HG03064 (cell line): ENCODE measurements around the gene METTL26.
"Not testable (repeated sequence)": the region's sequence is repeated elsewhere in the genome, so short reads cannot be mapped to it uniquely, and the experiment has no call there.

ENCODE experiments used
- ATAC-seq: cut with Tn5 transposase; IDR thresholded peaks from one replicate; pipeline ENCODE4 v1.9.1; 2021; ENCODE audit warnings: low read depth; ENCODE audit not compliant: unreplicated experiment

The METTL26 gene

DNA sequence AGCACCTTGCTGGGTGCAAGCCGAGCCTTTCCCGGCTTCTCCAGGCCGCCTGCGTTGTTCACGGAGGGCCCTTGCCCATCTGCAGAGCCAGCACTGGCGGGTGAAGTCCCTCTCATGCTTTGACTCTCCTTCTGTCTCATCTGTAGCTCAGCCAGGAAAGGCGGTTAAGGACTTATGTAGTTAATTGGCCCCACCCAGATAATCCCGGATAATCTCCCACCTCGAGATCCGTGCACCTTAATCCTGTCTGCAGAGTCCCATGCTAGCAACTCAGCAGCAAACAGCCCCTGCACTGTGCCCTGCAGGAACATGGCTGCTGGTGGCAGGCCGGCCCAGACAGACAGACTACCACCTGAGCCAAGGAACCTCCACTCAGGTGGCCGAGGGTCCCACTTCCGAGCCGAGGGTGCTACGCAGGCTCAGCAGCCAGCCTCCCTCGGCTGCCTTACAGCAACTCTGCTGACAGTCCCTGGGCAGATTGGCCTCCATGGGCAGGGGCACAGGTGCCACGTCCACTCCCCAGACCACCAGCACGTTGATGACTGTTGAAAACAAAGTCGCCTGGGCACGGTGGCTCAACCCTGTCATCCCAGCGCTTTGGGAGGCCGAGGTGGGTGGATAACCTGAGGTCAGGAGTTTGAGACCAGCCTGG, 29.3 kb downstream of the METTL26 start:
- no peak for ATAC-seq

DNA sequence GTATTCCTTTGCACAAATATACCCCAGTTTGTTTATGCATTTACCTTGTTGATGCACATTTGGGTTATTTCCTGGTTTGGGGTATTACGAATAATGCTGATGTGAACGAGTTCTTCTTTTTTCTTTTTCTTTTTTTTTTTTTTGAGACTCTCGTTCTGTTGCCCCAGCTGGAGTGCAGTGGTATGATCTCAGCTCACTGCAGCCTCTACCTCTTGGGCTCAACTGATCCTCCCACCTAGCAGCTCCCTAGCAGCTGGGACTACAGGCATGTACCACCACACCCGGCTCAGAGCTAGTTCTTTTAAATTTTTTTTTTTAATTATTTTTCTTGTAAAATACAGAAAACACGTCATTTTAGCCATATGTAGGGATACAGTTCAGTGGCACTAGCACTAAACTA, 32.2 kb downstream of the METTL26 start:
- no peak for ATAC-seq

- no peak for ATAC-seq
Observed at GRCh38 chr16:600781-601180, 35.3 kb downstream of the METTL26 start.

GRCh38 chr16:598823-599739, 37.0 kb downstream of the METTL26 start:
- no peak for ATAC-seq

GRCh38 chr16:597655-598054, 38.5 kb downstream of the METTL26 start:
- ATAC-seq = not testable (repeated sequence)

GRCh38 chr16:596736-597060, 39.4 kb downstream of the METTL26 start:
- ATAC-seq = no peak

DNA sequence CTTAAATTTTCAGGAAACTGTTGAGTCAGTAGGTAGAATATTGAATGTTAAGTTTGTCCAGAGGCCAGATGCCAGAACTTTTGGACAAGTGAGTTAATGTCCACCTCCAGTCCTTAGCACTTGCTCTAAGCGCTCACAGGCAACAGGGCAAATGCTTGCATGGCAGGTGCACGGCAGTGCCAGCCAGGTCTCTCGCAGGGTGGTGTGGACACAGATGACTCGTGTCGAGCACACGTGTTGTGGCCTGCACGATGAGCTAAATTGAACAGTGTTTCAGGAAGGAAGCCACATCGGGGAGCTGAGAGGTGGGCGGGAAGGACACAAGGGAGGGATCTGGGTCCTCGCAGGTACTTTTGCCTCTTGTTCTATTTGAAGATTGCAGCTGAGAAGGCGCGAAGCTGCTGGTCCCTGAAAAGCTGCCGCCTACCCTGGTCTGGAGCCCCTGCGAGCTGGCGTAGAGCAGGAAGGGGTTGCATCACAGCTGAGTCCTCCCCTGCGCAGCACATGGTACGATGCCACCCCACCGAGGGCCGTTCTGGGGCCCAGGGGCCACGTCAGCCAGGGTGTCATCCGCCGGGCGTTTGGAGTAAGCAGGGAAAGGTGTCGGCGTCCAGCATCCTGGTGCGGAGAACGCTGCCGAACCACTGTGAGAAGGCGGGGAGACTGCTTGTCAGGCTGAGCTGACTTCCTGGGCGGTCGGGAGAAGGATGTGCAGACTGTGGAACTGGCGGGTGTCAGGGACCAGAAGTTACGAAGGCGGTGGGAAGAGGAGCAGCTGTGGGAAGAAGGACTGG, 40.0 kb downstream of the METTL26 start:
- no peak for ATAC-seq

DNA sequence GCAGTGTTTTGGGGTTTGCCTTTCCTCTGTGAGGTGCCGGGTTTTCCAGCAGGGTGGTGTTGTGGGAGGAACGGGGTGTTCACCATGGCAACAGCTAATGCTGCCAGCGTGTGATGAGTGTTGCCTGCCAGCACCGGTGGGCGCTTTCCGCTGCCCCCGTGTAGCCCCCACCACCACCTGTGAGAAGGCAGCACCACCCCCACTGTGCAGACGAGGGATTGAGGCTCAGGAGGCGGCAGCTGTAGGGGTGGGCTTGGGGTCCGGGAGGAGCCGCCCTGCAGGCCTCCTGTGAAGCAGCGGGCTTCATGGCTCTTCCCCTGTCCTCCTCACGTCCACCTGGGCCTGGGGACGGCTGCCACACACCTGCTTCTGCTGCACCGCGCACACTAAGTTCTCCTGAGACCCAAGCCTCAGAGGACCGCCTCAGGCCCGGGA, 41.0 kb downstream of the METTL26 start:
- no peak for ATAC-seq

- ATAC-seq = no peak
Observed at GRCh38 chr16:593807-594206, 42.3 kb downstream of the METTL26 start.

- no peak for ATAC-seq
Observed at GRCh38 chr16:593406-593805, 42.7 kb downstream of the METTL26 start.

DNA sequence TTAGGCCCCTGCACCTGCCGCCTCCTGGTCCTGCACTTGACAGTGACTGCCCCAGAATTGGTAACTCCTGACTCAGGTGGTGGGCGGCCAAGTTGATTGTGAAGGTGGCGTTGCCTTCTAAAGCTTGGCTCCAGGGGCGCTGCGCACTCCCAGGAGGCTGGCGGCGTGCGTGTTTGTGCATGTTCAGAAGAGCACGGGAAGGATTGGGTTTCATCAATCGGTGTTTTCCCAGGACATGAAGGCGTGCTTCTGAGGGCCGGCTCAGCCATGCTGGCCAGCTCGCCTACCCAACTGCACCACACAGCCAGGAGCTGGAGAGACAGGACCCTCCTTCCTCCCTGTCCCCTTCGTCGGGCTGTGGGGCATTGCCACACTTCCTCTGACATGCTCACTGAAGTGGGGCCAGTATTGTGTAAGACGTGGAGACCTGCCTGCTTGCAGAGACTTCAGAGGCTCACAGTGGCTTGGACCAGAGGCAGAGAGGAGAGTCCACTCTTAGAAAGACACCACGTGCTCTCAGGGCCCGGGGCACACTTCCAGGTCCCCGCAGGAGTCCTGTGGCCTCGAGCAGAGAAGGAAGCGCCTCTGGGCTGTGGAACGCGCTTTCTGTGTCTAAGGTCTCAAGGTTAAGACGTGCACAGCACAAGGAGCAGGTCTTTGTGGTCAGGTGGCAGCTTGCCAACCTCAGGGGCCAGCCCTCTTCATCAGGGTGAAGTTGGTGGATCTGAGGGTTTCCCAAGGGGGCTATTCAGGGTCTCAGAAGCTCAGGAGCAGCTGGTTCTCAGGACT, 43.4 kb downstream of the METTL26 start:
- ATAC-seq = no peak

GRCh38 chr16:591892-592517, 44.1 kb downstream of the METTL26 start:
- no peak for ATAC-seq

GRCh38 chr16:591231-591630, 44.9 kb downstream of the METTL26 start:
- ATAC-seq = no peak

GRCh38 chr16:590815-591200, 45.3 kb downstream of the METTL26 start:
- ATAC-seq = no peak

GRCh38 chr16:590188-590814, 45.8 kb downstream of the METTL26 start:
- peak; percentile 4 for ATAC-seq

GRCh38 chr16:589658-590187, 46.4 kb downstream of the METTL26 start, which contains the start of gene RAB40C:
RAB40C (plus strand) TSS chr16:590066; CDS start chr16:590292, 226 bp downstream.
- peak; percentile 62 for ATAC-seq

- peak; percentile 60 for ATAC-seq
Observed at GRCh38 chr16:588889-589657, 47.0 kb downstream of the METTL26 start.

GRCh38 chr16:588639-588888, 47.5 kb downstream of the METTL26 start:
- peak; percentile 19 for ATAC-seq
